BLaER1 (cell line): ENCODE data around the gene WDR26.
"Not testable (repeated sequence)": the region's sequence is repeated elsewhere in the genome, so short reads cannot be mapped to it uniquely, and the experiment has no call there.

Source experiments
- H3K27ac ChIP-seq: shearing (Covaris generic); formaldehyde crosslinking; 2 replicates; pipeline ENCODE4 v1.8.1; 2022
- H3K27me3 ChIP-seq: shearing (Covaris generic); formaldehyde crosslinking; 2 replicates; pipeline ENCODE4 v1.8.1; 2022
- H3K36me3 ChIP-seq: shearing (Covaris generic); formaldehyde crosslinking; 2 replicates; pipeline ENCODE4 v1.8.1; 2022
- H3K4me1 ChIP-seq: shearing (Covaris generic); formaldehyde crosslinking; 2 replicates; pipeline ENCODE4 v1.8.1; 2022
- H3K4me2 ChIP-seq: shearing (Covaris generic); formaldehyde crosslinking; 2 replicates; pipeline ENCODE4 v1.8.1; 2022
- H3K4me3 ChIP-seq: shearing (Covaris generic); formaldehyde crosslinking; 2 replicates; pipeline ENCODE4 v1.8.1; 2022
- H3K9ac ChIP-seq: shearing (Covaris generic); formaldehyde crosslinking; 2 replicates; pipeline ENCODE4 v1.8.1; 2022
- H3K9me3 ChIP-seq: shearing (Covaris generic); formaldehyde crosslinking; 2 replicates; pipeline ENCODE4 v1.8.1; 2022
- H4K20me1 ChIP-seq: shearing (Covaris generic); formaldehyde crosslinking; 2 replicates; pipeline ENCODE4 v1.8.1; 2022
- Cebpa-rat ChIP-seq: shearing (Covaris generic); IDR thresholded peaks from 2 replicates; pipeline ENCODE4 v1.8.1; 2022

WDR26 gene

GRCh38 chr1:224427346-224427745, 7.3 kb downstream of the WDR26 start:
- H4K20me1 ChIP-seq, result peaks cover 92% of the 10 kb centered on the region
- no peak for TF ChIP-seq Cebpa-rat
- H3K4me3 ChIP-seq, result no peak overlapping the region
- H3K4me1 ChIP-seq, result peaks cover 42% of the 10 kb centered on the region
- H3K36me3 ChIP-seq, result peaks cover 56% of the 10 kb centered on the region
- no peak overlapping the region for H3K27ac ChIP-seq
- H3K9me3 ChIP-seq, result no peaks in the 10 kb centered on the region
- no peak overlapping the region for H3K4me2 ChIP-seq
- H3K27me3 ChIP-seq, result no peaks in the 10 kb centered on the region
- H3K9ac ChIP-seq, result no peak overlapping the region

GRCh38 chr1:224426869-224427268, 7.7 kb downstream of the WDR26 start:
- Histone ChIP-seq H3K36me3 (peaks cover 61% of the 10 kb centered on the region), H3K4me1 (peaks cover 37% of the 10 kb centered on the region), H4K20me1 (peaks cover 87% of the 10 kb centered on the region)
- not testable (repeated sequence) for H3K4me3 ChIP-seq, H3K9ac ChIP-seq, H3K27ac ChIP-seq, H3K27me3 ChIP-seq, H3K9me3 ChIP-seq, H3K4me2 ChIP-seq

- no peak for TF ChIP-seq Cebpa-rat
- Histone ChIP-seq H3K36me3 (peaks cover 76% of the 10 kb centered on the region), H3K4me2 (peak overlapping the region; percentile 40)
Measured at GRCh38 chr1:224425279-224425884, 9.2 kb downstream of the WDR26 start.

GRCh38 chr1:224420106-224420505, 14.5 kb downstream of the WDR26 start:
- Histone ChIP-seq H3K36me3 (peaks cover 96% of the 10 kb centered on the region), H3K4me2 (no peak overlapping the region), H3K27ac (no peak overlapping the region), H3K27me3 (no peaks in the 10 kb centered on the region), H4K20me1 (peaks cover 67% of the 10 kb centered on the region), H3K4me1 (peaks cover 1% of the 10 kb centered on the region), H3K9me3 (no peaks in the 10 kb centered on the region), H3K4me3 (no peak overlapping the region), H3K9ac (no peak overlapping the region)
- no peak for TF ChIP-seq Cebpa-rat

More at GRCh38 chr1:224425279-224425884, 9.2 kb downstream of the WDR26 start:
- H3K9ac ChIP-seq, result no peak overlapping the region
- H3K9me3 ChIP-seq, result no peaks in the 10 kb centered on the region
- peaks cover 77% of the 10 kb centered on the region for H4K20me1 ChIP-seq
- no peak overlapping the region for H3K4me3 ChIP-seq
- H3K4me1 ChIP-seq, result peaks cover 23% of the 10 kb centered on the region
- H3K27ac ChIP-seq, result no peak overlapping the region
- no peaks in the 10 kb centered on the region for H3K27me3 ChIP-seq

GRCh38 chr1:224411766-224412165, 22.8 kb downstream of the WDR26 start:
- Histone ChIP-seq H3K4me1 (no peaks in the 10 kb centered on the region), H3K36me3 (peaks cover 92% of the 10 kb centered on the region), H3K9me3 (no peaks in the 10 kb centered on the region), H3K27me3 (no peaks in the 10 kb centered on the region), H4K20me1 (peaks cover 44% of the 10 kb centered on the region), H3K4me3 (no peak overlapping the region), H3K4me2 (no peak overlapping the region), H3K9ac (no peak overlapping the region), H3K27ac (no peak overlapping the region)
- no peak for TF ChIP-seq Cebpa-rat

- no peak overlapping the region for H3K27ac ChIP-seq
- no peak overlapping the region for H3K4me2 ChIP-seq
- peaks cover 33% of the 10 kb centered on the region for H4K20me1 ChIP-seq
- peaks cover 96% of the 10 kb centered on the region for H3K36me3 ChIP-seq
- no peaks in the 10 kb centered on the region for H3K4me1 ChIP-seq
- no peaks in the 10 kb centered on the region for H3K27me3 ChIP-seq
- no peak overlapping the region for H3K4me3 ChIP-seq
- no peak overlapping the region for H3K9ac ChIP-seq
- H3K9me3 ChIP-seq, result no peaks in the 10 kb centered on the region
- no peak for TF ChIP-seq Cebpa-rat
Measured at GRCh38 chr1:224408294-224408590, 26.4 kb downstream of the WDR26 start.

GRCh38 chr1:224407571-224408293, 26.9 kb downstream of the WDR26 start:
- H3K36me3 ChIP-seq, result peaks cover 97% of the 10 kb centered on the region
- H3K4me1 ChIP-seq, result no peaks in the 10 kb centered on the region
- no peak overlapping the region for H3K4me3 ChIP-seq
- H4K20me1 ChIP-seq, result peaks cover 33% of the 10 kb centered on the region
- no peaks in the 10 kb centered on the region for H3K27me3 ChIP-seq
- no peak overlapping the region for H3K27ac ChIP-seq
- no peaks in the 10 kb centered on the region for H3K9me3 ChIP-seq
- TF ChIP-seq Cebpa-rat, result no peak
- H3K4me2 ChIP-seq, result no peak overlapping the region
- H3K9ac ChIP-seq, result no peak overlapping the region

GRCh38 chr1:224406216-224406615, 28.4 kb downstream of the WDR26 start:
- Histone ChIP-seq H3K4me2 (no peak overlapping the region), H3K36me3 (peaks cover 96% of the 10 kb centered on the region), H3K4me1 (no peaks in the 10 kb centered on the region), H4K20me1 (peaks cover 33% of the 10 kb centered on the region), H3K9me3 (no peaks in the 10 kb centered on the region), H3K4me3 (no peak overlapping the region), H3K27me3 (no peaks in the 10 kb centered on the region), H3K9ac (no peak overlapping the region), H3K27ac (no peak overlapping the region)
- no peak for TF ChIP-seq Cebpa-rat

- peaks cover 96% of the 10 kb centered on the region for H3K36me3 ChIP-seq
- no peak overlapping the region for H3K4me3 ChIP-seq
- no peaks in the 10 kb centered on the region for H3K27me3 ChIP-seq
- H3K9me3 ChIP-seq, result no peaks in the 10 kb centered on the region
- H3K27ac ChIP-seq, result no peak overlapping the region
- H3K4me1 ChIP-seq, result no peaks in the 10 kb centered on the region
- TF ChIP-seq Cebpa-rat, result no peak
- no peak overlapping the region for H3K9ac ChIP-seq
- peaks cover 34% of the 10 kb centered on the region for H4K20me1 ChIP-seq
- no peak overlapping the region for H3K4me2 ChIP-seq
Measured at GRCh38 chr1:224405604-224405970, 29.0 kb downstream of the WDR26 start.

- no peak overlapping the region for H3K4me3 ChIP-seq
Measured at GRCh38 chr1:224404916-224405603, 29.5 kb downstream of the WDR26 start.

More at GRCh38 chr1:224404916-224405603, 29.5 kb downstream of the WDR26 start:
- H3K9me3 ChIP-seq, result no peaks in the 10 kb centered on the region
- H3K36me3 ChIP-seq, result peaks cover 96% of the 10 kb centered on the region
- H3K27me3 ChIP-seq, result no peaks in the 10 kb centered on the region
- no peak overlapping the region for H3K9ac ChIP-seq
- no peaks in the 10 kb centered on the region for H3K4me1 ChIP-seq
- H3K4me2 ChIP-seq, result no peak overlapping the region
- peaks cover 35% of the 10 kb centered on the region for H4K20me1 ChIP-seq
- H3K27ac ChIP-seq, result no peak overlapping the region
- TF ChIP-seq Cebpa-rat, result no peak
